ENCODE data around the gene SUGCT. TPM values are rescaled to one million over a fixed set of nuclear protein-coding genes. Genes with fewer than 3 reads are reported as not detected.

Gene SUGCT
- total RNA-seq, 1 experiment from 2014 or later: 5.4 TPM

GRCh38 chr7:40811666-40812065 lies 676.9 kb downstream of the SUGCT start:
- Mint-ChIP-seq H3K27ac (no peak overlapping the region), H3K36me3 (ENCODE audit: insufficient read depth in 1 of 3, low read depth in 3 of 3) (peaks cover 0 to 16% (median 4%) of the 10 kb centered on the region in 3 experiments; a peak in 5 of 7 replicates), H3K27me3 (ENCODE audit: low read depth) (no peaks in the 10 kb centered on the region; the same call in 1 of the 2 replicates), H3K4me3 (no peak overlapping the region), H3K9me3 (peaks cover 13 to 18% of the 10 kb centered on the region in 2 experiments), H3K4me1 (no peaks in the 10 kb centered on the region)
- no peak overlapping the region for H3K9ac ChIP-seq (ENCODE audit: extremely low read depth, insufficient read length, low read length)
- no peak for TF ChIP-seq CTCF (conservative IDR thresholded peaks at IDR 0.05)
- H3K9me3 ChIP-seq (ENCODE audit: control insufficient read depth, low read depth, low read length): no peaks in the 10 kb centered on the region
- H2BK12ac ChIP-seq (ENCODE audit: insufficient read length, low read depth, low read length): no peak overlapping the region
- H3K79me2 ChIP-seq (ENCODE audit: insufficient read depth, low read length): no peaks in the 10 kb centered on the region
- H4K91ac ChIP-seq (ENCODE audit: insufficient read length, low read depth, low read length): no peak overlapping the region
- no peaks in the 10 kb centered on the region for H3K27me3 ChIP-seq (ENCODE audit: insufficient read depth, low read length)
- H2BK5ac ChIP-seq (ENCODE audit: insufficient read length, low read length): no peak overlapping the region
- H3K27ac ChIP-seq (ENCODE audit: insufficient read length, low read depth, low read length): no peak overlapping the region
- H3K23ac ChIP-seq (ENCODE audit: insufficient read length, low read depth, low read length): no peak overlapping the region
- no peak overlapping the region for H3K4ac ChIP-seq (ENCODE audit: low read depth, low read length)
- H3K18ac ChIP-seq (ENCODE audit: insufficient read length, low read depth, low read length): no peak overlapping the region
- H3K4me2 ChIP-seq (ENCODE audit: insufficient read depth, insufficient read length, low read length): no peak overlapping the region
- no peaks in the 10 kb centered on the region for H3K4me1 ChIP-seq (ENCODE audit: insufficient read depth, low read length)
- H3K23me2 ChIP-seq (ENCODE audit: insufficient read length, low read depth, low read length, poor library complexity, severe bottlenecking): no peaks in the 10 kb centered on the region
- no peak overlapping the region for H2AFZ ChIP-seq (ENCODE audit: low read length)
- H2BK120ac ChIP-seq (ENCODE audit: low read depth, low read length, poor library complexity, severe bottlenecking): no peak overlapping the region
- H3K14ac ChIP-seq (ENCODE audit: insufficient read depth, low read length): no peak overlapping the region
- no peaks in the 10 kb centered on the region for H3K79me1 ChIP-seq (ENCODE audit: insufficient read depth, low read depth, low read length, poor library complexity, severe bottlenecking)
- no peak overlapping the region for H3K56ac ChIP-seq (ENCODE audit: insufficient read length, low read depth, low read length)
- no peak overlapping the region for H4K5ac ChIP-seq (ENCODE audit: insufficient read length, low read depth, low read length)
- no peak for DNase-seq
- no peak overlapping the region for H2BK15ac ChIP-seq (ENCODE audit: low read depth, low read length)
- no peak overlapping the region for H2AK5ac ChIP-seq (ENCODE audit: insufficient read length, low read length)
- H4K20me1 ChIP-seq (ENCODE audit: control insufficient read depth, insufficient read depth, insufficient read length): no peaks in the 10 kb centered on the region
- H3T11ph ChIP-seq (ENCODE audit: low read length): no peak overlapping the region
- no peak overlapping the region for H2BK20ac ChIP-seq (ENCODE audit: low read depth, low read length, poor library complexity, severe bottlenecking)
- WGBS (ENCODE audit: extremely low coverage, insufficient read length, low lambda C conversion rate): no CpG with 5 or more reads among the region's 1 CpG
- no peak overlapping the region for H4K8ac ChIP-seq (replicated peaks; ENCODE audit: insufficient read length, low read depth, low read length)
